Uterus (tissue), 2 donors: Measurements from ENCODE around the gene THRSP.

ENCODE experiments used
- POLR2A ChIP-seq, 2 donors: fragments of 450-650 bp; IDR thresholded peaks; one replicate each; pipeline ENCODE4 v1.6.1; 2016; ENCODE audit warnings: antibody characterized with exemption in 2 of 2, mild to moderate bottlenecking in 1 of 2, moderate library complexity in 1 of 2
- TF ChIP-seq, protein P1 (sequence below), 4 experiments: fragments of 200-600 bp in 2 of 4; fragments of 450-650 bp in 2 of 4; sonication (generic) in 2 of 4; IDR thresholded peaks; one replicate each; pipeline ENCODE4 v1.5.1; 2016 to 2019; ENCODE audit warnings: antibody characterized with exemption in 4 of 4, mild to moderate bottlenecking in 2 of 4, moderate library complexity in 1 of 4

DNA sequence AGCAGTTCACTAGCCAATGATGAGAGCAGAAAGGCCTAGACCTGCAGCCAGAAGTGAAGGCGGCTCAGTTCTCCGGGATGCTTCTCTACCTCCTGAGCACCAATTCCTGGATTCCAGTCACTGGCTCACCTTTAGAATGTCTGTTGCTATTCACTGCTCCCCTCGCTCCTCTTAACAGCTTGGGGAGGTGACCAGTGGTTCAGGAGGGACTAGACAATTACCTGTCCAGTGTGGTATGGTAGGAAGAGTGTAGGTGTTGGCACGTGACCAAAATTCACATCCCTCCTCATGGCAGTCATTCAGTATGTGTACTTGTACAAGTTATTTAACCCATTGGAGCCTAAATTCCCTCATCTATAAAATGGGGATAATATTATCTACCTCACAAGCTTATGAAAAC is 4.0 kb downstream of the THRSP start:
- TF ChIP-seq, protein P1, sequence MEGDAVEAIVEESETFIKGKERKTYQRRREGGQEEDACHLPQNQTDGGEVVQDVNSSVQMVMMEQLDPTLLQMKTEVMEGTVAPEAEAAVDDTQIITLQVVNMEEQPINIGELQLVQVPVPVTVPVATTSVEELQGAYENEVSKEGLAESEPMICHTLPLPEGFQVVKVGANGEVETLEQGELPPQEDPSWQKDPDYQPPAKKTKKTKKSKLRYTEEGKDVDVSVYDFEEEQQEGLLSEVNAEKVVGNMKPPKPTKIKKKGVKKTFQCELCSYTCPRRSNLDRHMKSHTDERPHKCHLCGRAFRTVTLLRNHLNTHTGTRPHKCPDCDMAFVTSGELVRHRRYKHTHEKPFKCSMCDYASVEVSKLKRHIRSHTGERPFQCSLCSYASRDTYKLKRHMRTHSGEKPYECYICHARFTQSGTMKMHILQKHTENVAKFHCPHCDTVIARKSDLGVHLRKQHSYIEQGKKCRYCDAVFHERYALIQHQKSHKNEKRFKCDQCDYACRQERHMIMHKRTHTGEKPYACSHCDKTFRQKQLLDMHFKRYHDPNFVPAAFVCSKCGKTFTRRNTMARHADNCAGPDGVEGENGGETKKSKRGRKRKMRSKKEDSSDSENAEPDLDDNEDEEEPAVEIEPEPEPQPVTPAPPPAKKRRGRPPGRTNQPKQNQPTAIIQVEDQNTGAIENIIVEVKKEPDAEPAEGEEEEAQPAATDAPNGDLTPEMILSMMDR (IDR thresholded peaks at IDR 0.05): no peak
- no peak for TF ChIP-seq POLR2A (IDR thresholded peaks at IDR 0.05)
